Panc1 (cell line): ENCODE data around the gene TRAPPC2L.

Experiments
- POLR2AphosphoS5 ChIP-seq: IDR thresholded peaks from 2 replicates; pipeline ENCODE4 v1.6.1; 2012; ENCODE audit warnings: mild to moderate bottlenecking, low read depth, low read length, moderate library complexity
- SIN3A ChIP-seq: IDR thresholded peaks from 2 replicates; pipeline ENCODE4 v1.6.1; 2012; ENCODE audit warnings: low read depth, mild to moderate bottlenecking, low read length, moderate library complexity, borderline replicate concordance; ENCODE audit not compliant: insufficient read depth
- TCF7L2 ChIP-seq: IDR thresholded peaks from 2 replicates; pipeline ENCODE4 v1.6.1; 2011; ENCODE audit warnings: mild to moderate bottlenecking, low read depth, low read length, inconsistent platforms
- TF ChIP-seq, protein P1 (sequence below): fragments of 450-650 bp; IDR thresholded peaks from 2 replicates; pipeline ENCODE4 v1.5.1; 2017; ENCODE audit warnings: mild to moderate bottlenecking
- TF ChIP-seq, protein P2 (sequence below), 2 experiments: IDR thresholded peaks; 2 replicates each; pipeline ENCODE4 v1.6.1; 2011 to 2012; ENCODE audit warnings: low read depth in 2 of 2, control low read depth in 1 of 2, low read length in 1 of 2, mild to moderate bottlenecking in 1 of 2, moderate library complexity in 1 of 2; ENCODE audit not compliant: insufficient read depth in 1 of 2

DNA sequence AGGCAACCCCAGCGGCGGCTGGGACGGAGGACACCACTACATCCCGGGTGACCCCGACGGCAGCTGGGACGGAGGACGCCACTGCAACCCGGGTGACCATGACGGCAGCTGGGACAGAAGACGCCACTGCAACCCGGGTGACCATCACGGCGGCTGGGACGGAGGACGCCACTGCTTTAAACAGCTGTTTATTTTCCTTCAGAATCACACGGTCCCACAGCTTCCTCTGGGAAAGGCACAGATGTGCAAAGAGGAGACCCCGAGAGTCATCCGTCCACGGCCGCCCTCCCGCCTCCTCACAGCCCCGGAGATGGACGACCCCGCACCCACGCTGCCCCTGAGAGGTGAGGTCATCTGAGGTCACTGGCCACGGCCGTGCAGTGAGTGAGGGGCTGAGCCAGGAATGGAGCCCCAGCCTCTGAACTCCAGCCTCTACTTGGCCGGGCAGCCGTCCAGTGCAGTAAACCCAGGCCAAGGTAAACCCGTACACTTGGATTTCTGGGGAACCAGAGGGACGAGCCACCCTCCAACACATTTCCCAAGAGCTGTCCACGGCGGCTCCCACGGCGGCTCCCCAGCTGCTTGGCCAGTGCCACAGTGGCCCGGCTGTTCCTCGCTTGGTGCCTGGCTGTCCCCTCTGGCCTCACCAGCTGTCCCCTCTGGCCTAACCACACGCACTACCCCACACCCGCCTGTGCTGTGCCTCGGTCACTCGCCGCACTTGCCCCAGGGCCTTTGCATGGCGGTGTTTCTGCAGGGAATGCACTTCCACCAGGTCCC lies 52.7 kb downstream of the TRAPPC2L start:
- no peak for TF ChIP-seq POLR2AphosphoS5
- TF ChIP-seq, protein P1, sequence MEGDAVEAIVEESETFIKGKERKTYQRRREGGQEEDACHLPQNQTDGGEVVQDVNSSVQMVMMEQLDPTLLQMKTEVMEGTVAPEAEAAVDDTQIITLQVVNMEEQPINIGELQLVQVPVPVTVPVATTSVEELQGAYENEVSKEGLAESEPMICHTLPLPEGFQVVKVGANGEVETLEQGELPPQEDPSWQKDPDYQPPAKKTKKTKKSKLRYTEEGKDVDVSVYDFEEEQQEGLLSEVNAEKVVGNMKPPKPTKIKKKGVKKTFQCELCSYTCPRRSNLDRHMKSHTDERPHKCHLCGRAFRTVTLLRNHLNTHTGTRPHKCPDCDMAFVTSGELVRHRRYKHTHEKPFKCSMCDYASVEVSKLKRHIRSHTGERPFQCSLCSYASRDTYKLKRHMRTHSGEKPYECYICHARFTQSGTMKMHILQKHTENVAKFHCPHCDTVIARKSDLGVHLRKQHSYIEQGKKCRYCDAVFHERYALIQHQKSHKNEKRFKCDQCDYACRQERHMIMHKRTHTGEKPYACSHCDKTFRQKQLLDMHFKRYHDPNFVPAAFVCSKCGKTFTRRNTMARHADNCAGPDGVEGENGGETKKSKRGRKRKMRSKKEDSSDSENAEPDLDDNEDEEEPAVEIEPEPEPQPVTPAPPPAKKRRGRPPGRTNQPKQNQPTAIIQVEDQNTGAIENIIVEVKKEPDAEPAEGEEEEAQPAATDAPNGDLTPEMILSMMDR, result no peak
- no peak for TF ChIP-seq SIN3A
- no peak for TF ChIP-seq TCF7L2
- TF ChIP-seq, protein P2, sequence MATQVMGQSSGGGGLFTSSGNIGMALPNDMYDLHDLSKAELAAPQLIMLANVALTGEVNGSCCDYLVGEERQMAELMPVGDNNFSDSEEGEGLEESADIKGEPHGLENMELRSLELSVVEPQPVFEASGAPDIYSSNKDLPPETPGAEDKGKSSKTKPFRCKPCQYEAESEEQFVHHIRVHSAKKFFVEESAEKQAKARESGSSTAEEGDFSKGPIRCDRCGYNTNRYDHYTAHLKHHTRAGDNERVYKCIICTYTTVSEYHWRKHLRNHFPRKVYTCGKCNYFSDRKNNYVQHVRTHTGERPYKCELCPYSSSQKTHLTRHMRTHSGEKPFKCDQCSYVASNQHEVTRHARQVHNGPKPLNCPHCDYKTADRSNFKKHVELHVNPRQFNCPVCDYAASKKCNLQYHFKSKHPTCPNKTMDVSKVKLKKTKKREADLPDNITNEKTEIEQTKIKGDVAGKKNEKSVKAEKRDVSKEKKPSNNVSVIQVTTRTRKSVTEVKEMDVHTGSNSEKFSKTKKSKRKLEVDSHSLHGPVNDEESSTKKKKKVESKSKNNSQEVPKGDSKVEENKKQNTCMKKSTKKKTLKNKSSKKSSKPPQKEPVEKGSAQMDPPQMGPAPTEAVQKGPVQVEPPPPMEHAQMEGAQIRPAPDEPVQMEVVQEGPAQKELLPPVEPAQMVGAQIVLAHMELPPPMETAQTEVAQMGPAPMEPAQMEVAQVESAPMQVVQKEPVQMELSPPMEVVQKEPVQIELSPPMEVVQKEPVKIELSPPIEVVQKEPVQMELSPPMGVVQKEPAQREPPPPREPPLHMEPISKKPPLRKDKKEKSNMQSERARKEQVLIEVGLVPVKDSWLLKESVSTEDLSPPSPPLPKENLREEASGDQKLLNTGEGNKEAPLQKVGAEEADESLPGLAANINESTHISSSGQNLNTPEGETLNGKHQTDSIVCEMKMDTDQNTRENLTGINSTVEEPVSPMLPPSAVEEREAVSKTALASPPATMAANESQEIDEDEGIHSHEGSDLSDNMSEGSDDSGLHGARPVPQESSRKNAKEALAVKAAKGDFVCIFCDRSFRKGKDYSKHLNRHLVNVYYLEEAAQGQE (IDR thresholded peaks at IDR 0.05; ENCODE audit: insufficient read depth in 1 of 2, low read depth in 2 of 2, low read length in 1 of 2), result no peak
